Gastroesophageal sphincter (tissue), 3 donors: Measurements from ENCODE around the gene KAZN.

Experiments
- CTCF ChIP-seq, 4 experiments: fragments of 200-600 bp in 2 of 4; fragments of 450-650 bp in 2 of 4; sonication (generic) in 1 of 4; IDR thresholded peaks; one replicate each; pipeline ENCODE4 v1.5.1; 2017 to 2019; ENCODE audit warnings: antibody characterized with exemption in 4 of 4, mild to moderate bottlenecking in 2 of 4, moderate library complexity in 2 of 4
- EP300 ChIP-seq: sonication (generic); formaldehyde crosslinking; IDR thresholded peaks from one replicate; pipeline ENCODE4 v1.6.1; 2017; ENCODE audit warnings: antibody characterized with exemption, mild to moderate bottlenecking
- POLR2A ChIP-seq, 2 donors: fragments of 450-650 bp; IDR thresholded peaks; one replicate each; pipeline ENCODE4 v1.6.1; 2017; ENCODE audit warnings: antibody characterized with exemption in 2 of 2, mild to moderate bottlenecking in 2 of 2, moderate library complexity in 1 of 2
- POLR2AphosphoS5 ChIP-seq: sonication (generic); formaldehyde crosslinking; IDR thresholded peaks from one replicate; pipeline ENCODE4 v1.6.1; 2017; ENCODE audit warnings: antibody characterized with exemption

- TF ChIP-seq POLR2A (IDR thresholded peaks at IDR 0.05) (no peak), POLR2AphosphoS5 (no peak), CTCF (IDR thresholded peaks at IDR 0.05) (no peak), EP300 (no peak)
Measured at GRCh38 chr1:14909273-14909672, 310.8 kb downstream of the KAZN start.
